ENCODE results near the gene GPATCH4. TPM values are rescaled to one million over a fixed set of nuclear protein-coding genes. Genes with fewer than 3 reads are reported as not detected.

The GPATCH4 gene
- total RNA-seq, 3 donors from 2014 or later (not counting 1 experiment from before 2014, with no cell fraction given), result 19.3 to 27.3 (median 22.1) TPM

- no peaks in the 10 kb centered on the region for H3K9me3 ChIP-seq (ENCODE audit: control insufficient read depth, insufficient read depth, low read length)
- Mint-ChIP-seq H3K27me3 (ENCODE audit: low read depth in 2 of 2) (peaks cover 51 to 55% of the 10 kb centered on the region in 2 donors), H3K4me1 (peaks cover 7 to 8% of the 10 kb centered on the region in 2 donors)
Observed at GRCh38 chr1:156625436-156626078, 24.3 kb upstream of the GPATCH4 start.

GRCh38 chr1:156624814-156625435, 23.6 kb upstream of the GPATCH4 start:
- Mint-ChIP-seq H3K27me3 (ENCODE audit: low read depth in 2 of 2) (peaks cover 56 to 58% of the 10 kb centered on the region in 2 donors), H3K4me1 (peaks cover 7 to 8% of the 10 kb centered on the region in 2 donors), H3K36me3 (no peaks in the 10 kb centered on the region), H3K9me3 (no peaks in the 10 kb centered on the region), H3K4me3 (peak overlapping the region; percentile 40), H3K27ac (no peak overlapping the region)
- H3K4me1 ChIP-seq (ENCODE audit: control insufficient read depth, insufficient read depth, low read length), result peaks cover 23% of the 10 kb centered on the region
- H3K36me3 ChIP-seq (ENCODE audit: control insufficient read depth, insufficient read depth, low read length), result no peaks in the 10 kb centered on the region
- WGBS (ENCODE audit: insufficient coverage), result 3% methylated on average over 52 of the region's 55 CpGs
- no peak overlapping the region for H3K4me3 ChIP-seq (ENCODE audit: low read length)
- H3K27me3 ChIP-seq (ENCODE audit: control insufficient read depth, insufficient read depth, low read length), result peaks cover 30% of the 10 kb centered on the region
- intact Hi-C loops (cut with micrococcal nuclease), result loop anchor here (5.0 kb wide), 1 partner anchor 52 kb away; the partner anchor contains the start of gene NES
- TF ChIP-seq CTCF (IDR thresholded peaks at IDR 0.05), result no peak
- no peak overlapping the region for H3K27ac ChIP-seq (ENCODE audit: low read length)
- no peaks in the 10 kb centered on the region for H3K9me3 ChIP-seq (ENCODE audit: control insufficient read depth, insufficient read depth, low read length)
- DNase-seq (peak in 1 of 2 donors; percentile 29), ATAC-seq (peak in 1 of 3 donors; percentile 24)

More at GRCh38 chr1:156625436-156626078, 24.3 kb upstream of the GPATCH4 start:
- no peaks in the 10 kb centered on the region for H3K36me3 Mint-ChIP-seq
- Histone ChIP-seq H3K27me3 (ENCODE audit: control insufficient read depth, insufficient read depth, low read length) (peaks cover 30% of the 10 kb centered on the region), H3K36me3 (ENCODE audit: control insufficient read depth, insufficient read depth, low read length) (no peaks in the 10 kb centered on the region), H3K27ac (ENCODE audit: low read length) (no peak overlapping the region), H3K4me3 (ENCODE audit: low read length) (no peak overlapping the region), H3K4me1 (ENCODE audit: control insufficient read depth, insufficient read depth, low read length) (peaks cover 23% of the 10 kb centered on the region)
- no peaks in the 10 kb centered on the region for H3K9me3 Mint-ChIP-seq
- peak; percentile 67 to 85 for DNase-seq
- 3% methylated on average over 45 of the region's 45 CpGs for WGBS (ENCODE audit: insufficient coverage)
- peak; percentile 73 to 78 (median 77) for ATAC-seq
- intact Hi-C loops (cut with micrococcal nuclease), result loop anchor here (1.0 to 5.0 kb wide), 3 partner anchors 31 to 100 kb away; partner anchors contain the start of gene NES
- no peak overlapping the region for H3K27ac Mint-ChIP-seq
- H3K4me3 Mint-ChIP-seq, result peak overlapping the region; percentile 83
- peak; percentile 91 for TF ChIP-seq CTCF (IDR thresholded peaks at IDR 0.05)

GRCh38 chr1:156623946-156624813, 22.9 kb upstream of the GPATCH4 start:
- ATAC-seq (peak; percentile 42 to 61 (median 51)), DNase-seq (peak in 1 of 2 donors; percentile 61)
- H3K4me3 Mint-ChIP-seq, result peak overlapping the region; percentile 40
- no peaks in the 10 kb centered on the region for H3K36me3 Mint-ChIP-seq
- WGBS (ENCODE audit: insufficient coverage), result 2% methylated on average over 87 of the region's 87 CpGs
- Histone ChIP-seq H3K27ac (ENCODE audit: low read length) (no peak overlapping the region), H3K36me3 (ENCODE audit: control insufficient read depth, insufficient read depth, low read length) (no peaks in the 10 kb centered on the region), H3K9me3 (ENCODE audit: control insufficient read depth, insufficient read depth, low read length) (no peaks in the 10 kb centered on the region), H3K27me3 (ENCODE audit: control insufficient read depth, insufficient read depth, low read length) (peaks cover 30% of the 10 kb centered on the region), H3K4me1 (ENCODE audit: control insufficient read depth, insufficient read depth, low read length) (peaks cover 23% of the 10 kb centered on the region), H3K4me3 (ENCODE audit: low read length) (no peak overlapping the region)
- H3K27me3 Mint-ChIP-seq (ENCODE audit: low read depth in 2 of 2), result peaks cover 61 to 63% of the 10 kb centered on the region in 2 donors
- H3K9me3 Mint-ChIP-seq, result no peaks in the 10 kb centered on the region
- peaks cover 7 to 8% of the 10 kb centered on the region in 2 donors for H3K4me1 Mint-ChIP-seq
- intact Hi-C loops (cut with micrococcal nuclease), result no loop called here
- no peak overlapping the region for H3K27ac Mint-ChIP-seq
- peak; percentile 9 for TF ChIP-seq CTCF (IDR thresholded peaks at IDR 0.05)

Measured in natural killer cell (primary cell).